ENCODE results near the gene SLC66A1. TPM values are rescaled to one million over a fixed set of nuclear protein-coding genes. Genes with fewer than 3 reads are reported as not detected.

Gene SLC66A1
- total and polyA plus RNA-seq, 9 of the 15 experiments (the other 6 are each of a cell fraction or from before 2014, with no cell fraction given), result 1.2 to 40.8 (median 18.6) TPM

GRCh38 chr1:19373211-19374082 is 61.3 kb downstream of the SLC66A1 start:
- ATAC-seq, result no peak
- peaks cover 0 to 6% of the 10 kb centered on the region in 2 experiments; a peak in 2 of 5 replicates for H3K4me1 ChIP-seq (replicated peaks in 1 of 2; ENCODE audit: control insufficient read depth in 2 of 2, insufficient read depth in 2 of 2, low read length in 2 of 2)
- no peak overlapping the region for H2AFZ ChIP-seq (ENCODE audit: low read depth, low read length)
- no peak overlapping the region for H3K4me3 ChIP-seq
- H3K36me3 ChIP-seq (ENCODE audit: control insufficient read depth, insufficient read depth, low read length), result peaks cover 45% of the 10 kb centered on the region
- FAIRE-seq, result no peak
- intact Hi-C loops (cut with micrococcal nuclease) (no loop called here), in situ Hi-C loops (cut with MboI) (no loop called here)
- CTCF ChIA-PET (ENCODE audit: low intra/inter-chr PET ratio), result interaction anchor here (1.4 kb wide), 1 partner anchor 278 kb away, joined by 7 read pairs; no protein-coding TSS in a partner anchor
- no peak overlapping the region for H3K27ac ChIP-seq (ENCODE audit: extremely low read depth, low read depth, low read length)
- no peaks in the 10 kb centered on the region for H3K79me2 ChIP-seq (ENCODE audit: control insufficient read depth, insufficient read depth, low read length)
- H3K4me2 ChIP-seq (ENCODE audit: insufficient read depth, low read length), result no peak overlapping the region
- no peaks in the 10 kb centered on the region for H3K9me3 ChIP-seq (replicated peaks; ENCODE audit: control insufficient read depth, insufficient read depth, low read depth, low read length)
- H3K9me1 ChIP-seq (ENCODE audit: control insufficient read depth, insufficient read depth, low read length), result no peaks in the 10 kb centered on the region
- POLR2A ChIA-PET, result interaction anchor here (0.7 kb wide), 1 partner anchor 17 kb away, joined by 3 read pairs; no protein-coding TSS in a partner anchor
- peaks cover 12% of the 10 kb centered on the region for H4K20me1 ChIP-seq (replicated peaks; ENCODE audit: control insufficient read depth, insufficient read depth, low read length)
- no peak overlapping the region for H3K9ac ChIP-seq (ENCODE audit: insufficient read depth in 1 of 2, low read depth in 2 of 2, low read length in 2 of 2)
- no TSS peak for BruUV-seq (replicated peaks)
- H3K27me3 ChIP-seq (ENCODE audit: control insufficient read depth in 2 of 2, insufficient read depth in 2 of 2, low read length in 2 of 2), result no peaks in the 10 kb centered on the region
- DNase-seq (ENCODE audit: extremely low read depth in 1 of 4, low spot score in 3 of 4), result no peak
- 85% methylated on average over 15 of the region's 15 CpGs for WGBS (ENCODE audit: insufficient coverage, low coverage, missing lambda C conversion rate)
- no peak for TF ChIP-seq SRSF7 (optimal IDR thresholded peaks at IDR 0.05; ENCODE audit: low read depth, low read length)
- TF ChIP-seq ELF4 (CRISPR knock-in tag; IDR thresholded peaks at IDR 0.05), result no peak
- TF ChIP-seq TCF7L2 (IDR thresholded peaks at IDR 0.05; ENCODE audit: low read depth, low read length), result no peak
- no peak for TF ChIP-seq NR2F6 (CRISPR knock-in tag; IDR thresholded peaks at IDR 0.05)
- TF ChIP-seq ATF1 (CRISPR knock-in tag; IDR thresholded peaks at IDR 0.05), result no peak
- no peak for TF ChIP-seq ATF1 (tag; IDR thresholded peaks at IDR 0.05)
- TF ChIP-seq, protein P1, sequence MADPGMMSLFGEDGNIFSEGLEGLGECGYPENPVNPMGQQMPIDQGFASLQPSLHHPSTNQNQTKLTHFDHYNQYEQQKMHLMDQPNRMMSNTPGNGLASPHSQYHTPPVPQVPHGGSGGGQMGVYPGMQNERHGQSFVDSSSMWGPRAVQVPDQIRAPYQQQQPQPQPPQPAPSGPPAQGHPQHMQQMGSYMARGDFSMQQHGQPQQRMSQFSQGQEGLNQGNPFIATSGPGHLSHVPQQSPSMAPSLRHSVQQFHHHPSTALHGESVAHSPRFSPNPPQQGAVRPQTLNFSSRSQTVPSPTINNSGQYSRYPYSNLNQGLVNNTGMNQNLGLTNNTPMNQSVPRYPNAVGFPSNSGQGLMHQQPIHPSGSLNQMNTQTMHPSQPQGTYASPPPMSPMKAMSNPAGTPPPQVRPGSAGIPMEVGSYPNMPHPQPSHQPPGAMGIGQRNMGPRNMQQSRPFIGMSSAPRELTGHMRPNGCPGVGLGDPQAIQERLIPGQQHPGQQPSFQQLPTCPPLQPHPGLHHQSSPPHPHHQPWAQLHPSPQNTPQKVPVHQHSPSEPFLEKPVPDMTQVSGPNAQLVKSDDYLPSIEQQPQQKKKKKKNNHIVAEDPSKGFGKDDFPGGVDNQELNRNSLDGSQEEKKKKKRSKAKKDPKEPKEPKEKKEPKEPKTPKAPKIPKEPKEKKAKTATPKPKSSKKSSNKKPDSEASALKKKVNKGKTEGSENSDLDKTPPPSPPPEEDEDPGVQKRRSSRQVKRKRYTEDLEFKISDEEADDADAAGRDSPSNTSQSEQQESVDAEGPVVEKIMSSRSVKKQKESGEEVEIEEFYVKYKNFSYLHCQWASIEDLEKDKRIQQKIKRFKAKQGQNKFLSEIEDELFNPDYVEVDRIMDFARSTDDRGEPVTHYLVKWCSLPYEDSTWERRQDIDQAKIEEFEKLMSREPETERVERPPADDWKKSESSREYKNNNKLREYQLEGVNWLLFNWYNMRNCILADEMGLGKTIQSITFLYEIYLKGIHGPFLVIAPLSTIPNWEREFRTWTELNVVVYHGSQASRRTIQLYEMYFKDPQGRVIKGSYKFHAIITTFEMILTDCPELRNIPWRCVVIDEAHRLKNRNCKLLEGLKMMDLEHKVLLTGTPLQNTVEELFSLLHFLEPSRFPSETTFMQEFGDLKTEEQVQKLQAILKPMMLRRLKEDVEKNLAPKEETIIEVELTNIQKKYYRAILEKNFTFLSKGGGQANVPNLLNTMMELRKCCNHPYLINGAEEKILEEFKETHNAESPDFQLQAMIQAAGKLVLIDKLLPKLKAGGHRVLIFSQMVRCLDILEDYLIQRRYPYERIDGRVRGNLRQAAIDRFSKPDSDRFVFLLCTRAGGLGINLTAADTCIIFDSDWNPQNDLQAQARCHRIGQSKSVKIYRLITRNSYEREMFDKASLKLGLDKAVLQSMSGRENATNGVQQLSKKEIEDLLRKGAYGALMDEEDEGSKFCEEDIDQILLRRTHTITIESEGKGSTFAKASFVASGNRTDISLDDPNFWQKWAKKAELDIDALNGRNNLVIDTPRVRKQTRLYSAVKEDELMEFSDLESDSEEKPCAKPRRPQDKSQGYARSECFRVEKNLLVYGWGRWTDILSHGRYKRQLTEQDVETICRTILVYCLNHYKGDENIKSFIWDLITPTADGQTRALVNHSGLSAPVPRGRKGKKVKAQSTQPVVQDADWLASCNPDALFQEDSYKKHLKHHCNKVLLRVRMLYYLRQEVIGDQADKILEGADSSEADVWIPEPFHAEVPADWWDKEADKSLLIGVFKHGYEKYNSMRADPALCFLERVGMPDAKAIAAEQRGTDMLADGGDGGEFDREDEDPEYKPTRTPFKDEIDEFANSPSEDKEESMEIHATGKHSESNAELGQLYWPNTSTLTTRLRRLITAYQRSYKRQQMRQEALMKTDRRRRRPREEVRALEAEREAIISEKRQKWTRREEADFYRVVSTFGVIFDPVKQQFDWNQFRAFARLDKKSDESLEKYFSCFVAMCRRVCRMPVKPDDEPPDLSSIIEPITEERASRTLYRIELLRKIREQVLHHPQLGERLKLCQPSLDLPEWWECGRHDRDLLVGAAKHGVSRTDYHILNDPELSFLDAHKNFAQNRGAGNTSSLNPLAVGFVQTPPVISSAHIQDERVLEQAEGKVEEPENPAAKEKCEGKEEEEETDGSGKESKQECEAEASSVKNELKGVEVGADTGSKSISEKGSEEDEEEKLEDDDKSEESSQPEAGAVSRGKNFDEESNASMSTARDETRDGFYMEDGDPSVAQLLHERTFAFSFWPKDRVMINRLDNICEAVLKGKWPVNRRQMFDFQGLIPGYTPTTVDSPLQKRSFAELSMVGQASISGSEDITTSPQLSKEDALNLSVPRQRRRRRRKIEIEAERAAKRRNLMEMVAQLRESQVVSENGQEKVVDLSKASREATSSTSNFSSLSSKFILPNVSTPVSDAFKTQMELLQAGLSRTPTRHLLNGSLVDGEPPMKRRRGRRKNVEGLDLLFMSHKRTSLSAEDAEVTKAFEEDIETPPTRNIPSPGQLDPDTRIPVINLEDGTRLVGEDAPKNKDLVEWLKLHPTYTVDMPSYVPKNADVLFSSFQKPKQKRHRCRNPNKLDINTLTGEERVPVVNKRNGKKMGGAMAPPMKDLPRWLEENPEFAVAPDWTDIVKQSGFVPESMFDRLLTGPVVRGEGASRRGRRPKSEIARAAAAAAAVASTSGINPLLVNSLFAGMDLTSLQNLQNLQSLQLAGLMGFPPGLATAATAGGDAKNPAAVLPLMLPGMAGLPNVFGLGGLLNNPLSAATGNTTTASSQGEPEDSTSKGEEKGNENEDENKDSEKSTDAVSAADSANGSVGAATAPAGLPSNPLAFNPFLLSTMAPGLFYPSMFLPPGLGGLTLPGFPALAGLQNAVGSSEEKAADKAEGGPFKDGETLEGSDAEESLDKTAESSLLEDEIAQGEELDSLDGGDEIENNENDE (IDR thresholded peaks at IDR 0.05; ENCODE audit: low read depth, low read length), result no peak

All from K562 (cell line).